Neural cell (in vitro differentiated cells): ENCODE measurements around the gene MTREX. TPM values are rescaled to one million over a fixed set of nuclear protein-coding genes. Genes with fewer than 3 reads are reported as not detected.

Experiments
- H2AFZ ChIP-seq: fragments of 200-600, 300-800 bp; sonication (generic), shearing (Covaris generic); 2 replicates; pipeline ENCODE4 v1.6.0; 2014; ENCODE audit warnings: low read depth, mild to moderate bottlenecking, antibody characterized with exemption, low read length, moderate library complexity
- H3F3A ChIP-seq: fragments of 200-600 bp; shearing (Covaris generic); 2 replicates; pipeline ENCODE4 v1.6.1; 2016; ENCODE audit warnings: mild to moderate bottlenecking, moderate library complexity, mixed read lengths, antibody characterized with exemption, low read length; ENCODE audit not compliant: insufficient read depth, poor library complexity, severe bottlenecking
- H3K27ac ChIP-seq: fragments of 200-600, 300-800 bp; sonication (generic), shearing (Covaris generic); 2 replicates; pipeline ENCODE4 v1.5.1; 2014; ENCODE audit warnings: mild to moderate bottlenecking, low read length, moderate library complexity
- H3K27me3 ChIP-seq: fragments of 300-800, 200-600 bp; sonication (generic), shearing (Covaris generic); 2 replicates; pipeline ENCODE4 v1.6.0; 2014; ENCODE audit warnings: mild to moderate bottlenecking, low read depth, low read length, moderate library complexity; ENCODE audit not compliant: insufficient read depth
- H3K36me3 ChIP-seq: fragments of 300-800, 200-600 bp; sonication (generic), shearing (Covaris generic); 2 replicates; pipeline ENCODE4 v1.5.1; 2014; ENCODE audit warnings: mild to moderate bottlenecking, antibody characterized with exemption, low read length, moderate library complexity; ENCODE audit not compliant: insufficient read depth
- H3K4me2 ChIP-seq: fragments of 300-800, 200-600 bp; sonication (generic), shearing (Covaris generic); 2 replicates; pipeline ENCODE4 v1.6.0; 2014; ENCODE audit warnings: mild to moderate bottlenecking, low read length
- H3K4me3 ChIP-seq: fragments of 300-800, 200-600 bp; sonication (generic), shearing (Covaris generic); 2 replicates; pipeline ENCODE4 v1.5.1; 2014; ENCODE audit warnings: mild to moderate bottlenecking, low read length, moderate library complexity
- H3K79me2 ChIP-seq: fragments of 200-600 bp; shearing (Covaris generic); replicated peaks from 2 replicates; pipeline ENCODE4 v1.6.0; 2014; ENCODE audit warnings: mild to moderate bottlenecking, low read length, moderate library complexity; ENCODE audit not compliant: insufficient read depth
- H3K9ac ChIP-seq: fragments of 300-800, 200-600 bp; sonication (generic), shearing (Covaris generic); 2 replicates; pipeline ENCODE4 v1.6.1; 2016; ENCODE audit warnings: mild to moderate bottlenecking, low read length, mixed read lengths
- H3K9me2 ChIP-seq: fragments of 200-600 bp; shearing (Covaris generic); 2 replicates; pipeline ENCODE4 v1.6.1; 2016; ENCODE audit warnings: mild to moderate bottlenecking, low read length, mixed read lengths; ENCODE audit not compliant: insufficient read depth
- H3K9me3 ChIP-seq: fragments of 200-600, 300-800 bp; sonication (generic), shearing (Covaris generic); 2 replicates; pipeline ENCODE4 v1.6.1; 2016; ENCODE audit warnings: mild to moderate bottlenecking, mixed run types, low read length, moderate library complexity, mixed read lengths
- H4K20me1 ChIP-seq: fragments of 200-600 bp; shearing (Covaris generic); 2 replicates; pipeline ENCODE4 v1.6.1; 2016; ENCODE audit warnings: mild to moderate bottlenecking, mixed run types; ENCODE audit not compliant: insufficient read depth
- CTCF ChIP-seq: fragments of 450-650 bp; IDR thresholded peaks from 2 replicates; pipeline ENCODE4 v1.5.1; 2014; ENCODE audit warnings: antibody characterized with exemption, mild to moderate bottlenecking, moderate library complexity; ENCODE audit not compliant: poor library complexity, severe bottlenecking
- EP300 ChIP-seq: fragments of 450-650 bp; conservative IDR thresholded peaks from 2 replicates; pipeline ENCODE4 v1.6.1; 2014; ENCODE audit warnings: antibody characterized with exemption, mild to moderate bottlenecking, moderate library complexity; ENCODE audit not compliant: poor library complexity, severe bottlenecking
- EZH2 ChIP-seq: fragments of 200-600, 300-800 bp; shearing (Covaris generic), sonication (generic); IDR thresholded peaks from 2 replicates; pipeline ENCODE4 v1.6.1; 2014; ENCODE audit warnings: antibody characterized with exemption, low read length, borderline replicate concordance, mild to moderate bottlenecking; ENCODE audit not compliant: insufficient read depth, poor library complexity, severe bottlenecking
- MXI1 ChIP-seq: fragments of 450-650 bp; conservative IDR thresholded peaks from 2 replicates; pipeline ENCODE4 v1.6.1; 2014; ENCODE audit warnings: antibody characterized with exemption, mild to moderate bottlenecking; ENCODE audit not compliant: poor library complexity, severe bottlenecking
- POLR2AphosphoS5 ChIP-seq: IDR thresholded peaks from 2 replicates; pipeline ENCODE4 v1.6.1; 2012
- RAD21 ChIP-seq: fragments of 450-650 bp; conservative IDR thresholded peaks from 2 replicates; pipeline ENCODE4 v1.6.1; 2014; ENCODE audit warnings: antibody characterized with exemption, mild to moderate bottlenecking, moderate library complexity
- REST ChIP-seq: IDR thresholded peaks from 2 replicates; pipeline ENCODE4 v1.6.1; 2012; ENCODE audit warnings: borderline replicate concordance
- SMC3 ChIP-seq: fragments of 450-650 bp; conservative IDR thresholded peaks from 2 replicates; pipeline ENCODE4 v1.6.1; 2014; ENCODE audit warnings: antibody characterized with exemption, mild to moderate bottlenecking, moderate library complexity; ENCODE audit not compliant: poor library complexity
- TAF1 ChIP-seq: IDR thresholded peaks from 2 replicates; pipeline ENCODE4 v1.6.1; 2012; ENCODE audit warnings: low read depth
- polyA plus RNA-seq: library from polyadenylated mRNA; depleted of rRNA; stranded (reverse); fragments of >200 nt; gene quantifications from 2 replicates; pipeline ENCODE4 v1.2.3, GENCODE V29; 2014

The MTREX gene
- polyA plus RNA-seq, 1 donor from 2014 or later, result 77.6 TPM

GRCh38 chr5:55411876-55412275 is 104.1 kb downstream of the MTREX start:
- TF ChIP-seq RAD21, result no peak
- H3K9me2 ChIP-seq, result no peaks in the 10 kb centered on the region
- no peak overlapping the region for H2AFZ ChIP-seq
- H3K4me2 ChIP-seq, result no peak overlapping the region
- H3K27me3 ChIP-seq, result no peaks in the 10 kb centered on the region
- no peaks in the 10 kb centered on the region for H3F3A ChIP-seq
- no peaks in the 10 kb centered on the region for H4K20me1 ChIP-seq
- no peak overlapping the region for H3K9ac ChIP-seq
- no peak overlapping the region for H3K27ac ChIP-seq
- H3K4me3 ChIP-seq, result no peak overlapping the region
- H3K36me3 ChIP-seq, result no peaks in the 10 kb centered on the region
- H3K79me2 ChIP-seq, result no peaks in the 10 kb centered on the region
- H3K9me3 ChIP-seq, result no peaks in the 10 kb centered on the region

GRCh38 chr5:55413644-55414043 is 105.9 kb downstream of the MTREX start:
- Histone ChIP-seq H3K4me3 (no peak overlapping the region), H3K27ac (no peak overlapping the region), H2AFZ (no peak overlapping the region), H4K20me1 (no peaks in the 10 kb centered on the region), H3F3A (no peaks in the 10 kb centered on the region), H3K36me3 (no peaks in the 10 kb centered on the region), H3K27me3 (no peaks in the 10 kb centered on the region), H3K9me2 (no peaks in the 10 kb centered on the region), H3K9me3 (no peaks in the 10 kb centered on the region), H3K79me2 (no peaks in the 10 kb centered on the region), H3K4me2 (no peak overlapping the region), H3K9ac (no peak overlapping the region)
- TF ChIP-seq REST, result no peak
- no peak for TF ChIP-seq EP300
- TF ChIP-seq MXI1, result no peak
- no peak for TF ChIP-seq CTCF
- no peak for TF ChIP-seq POLR2AphosphoS5
- TF ChIP-seq RAD21, result no peak
- TF ChIP-seq SMC3, result no peak
- TF ChIP-seq TAF1, result no peak

- Histone ChIP-seq H4K20me1 (no peaks in the 10 kb centered on the region), H3K27me3 (no peaks in the 10 kb centered on the region), H3K4me2 (no peak overlapping the region), H3K79me2 (no peaks in the 10 kb centered on the region), H3K36me3 (no peaks in the 10 kb centered on the region), H3F3A (no peaks in the 10 kb centered on the region), H3K27ac (no peak overlapping the region), H3K9me2 (no peaks in the 10 kb centered on the region), H2AFZ (no peak overlapping the region), H3K4me3 (no peak overlapping the region), H3K9ac (no peak overlapping the region), H3K9me3 (no peaks in the 10 kb centered on the region)
- TF ChIP-seq EZH2, result no peak
- TF ChIP-seq RAD21, result no peak
- TF ChIP-seq MXI1, result no peak
- TF ChIP-seq EP300, result no peak
- TF ChIP-seq SMC3, result no peak
- no peak for TF ChIP-seq REST
- no peak for TF ChIP-seq TAF1
- TF ChIP-seq CTCF, result no peak
Observed at GRCh38 chr5:55415071-55415470, 107.3 kb downstream of the MTREX start.
